SK-N-SH treated with all-trans-retinoic acid at 6 μM for 48 hours (cell line): ENCODE results near the gene HERC2.

Source experiments
- ATAC-seq: fragments of 200-7000 bp; cut with Tn5 transposase; 3 replicates; pipeline ENCODE4 v1.9.1; 2020; ENCODE audit warnings: mild to moderate bottlenecking, moderate library complexity
- ARNTL ChIP-seq: fragments of 450-650 bp; formaldehyde crosslinking; IDR thresholded peaks from 2 replicates; pipeline ENCODE4 v1.5.0; 2020; ENCODE audit warnings: low read depth, mild to moderate bottlenecking, moderate library complexity, borderline replicate concordance
- BACH2 ChIP-seq: fragments of 250-450 bp; sonication (Bioruptor Pico); IDR thresholded peaks from 2 replicates; pipeline ENCODE4 v1.9.0; 2021; ENCODE audit warnings: mild to moderate bottlenecking, borderline replicate concordance
- CREB5 ChIP-seq: fragments of 250-450 bp; sonication (Bioruptor Pico); IDR thresholded peaks from 2 replicates; pipeline ENCODE4 v1.5.1; 2020; ENCODE audit warnings: low read depth, mild to moderate bottlenecking, moderate library complexity
- CSDC2 ChIP-seq: fragments of 250-450 bp; sonication (Bioruptor Pico); IDR thresholded peaks from 2 replicates; pipeline ENCODE4 v1.5.0; 2020; ENCODE audit warnings: mild to moderate bottlenecking, moderate library complexity
- ESRRG ChIP-seq: fragments of 250-450 bp; sonication (Bioruptor Pico); IDR thresholded peaks from 2 replicates; pipeline ENCODE4 v1.6.1; 2021; ENCODE audit warnings: mild to moderate bottlenecking
- ISL1 ChIP-seq: fragments of 250-450 bp; sonication (Bioruptor Pico); IDR thresholded peaks from 2 replicates; pipeline ENCODE4 v2.1.2; 2022; ENCODE audit warnings: mild to moderate bottlenecking, moderate library complexity
- OSR1 ChIP-seq: fragments of 250-450 bp; sonication (Bioruptor Pico); IDR thresholded peaks from 2 replicates; pipeline ENCODE4 v1.8.0; 2022; ENCODE audit warnings: moderate library complexity, mild to moderate bottlenecking, inconsistent platforms
- PATZ1 ChIP-seq: fragments of 250-450 bp; sonication (Bioruptor Pico); IDR thresholded peaks from 2 replicates; pipeline ENCODE4 v1.8.0; 2020; ENCODE audit warnings: mild to moderate bottlenecking, moderate library complexity, borderline replicate concordance
- RARB ChIP-seq: fragments of 250-450 bp; sonication (Bioruptor Pico); IDR thresholded peaks from 2 replicates; pipeline ENCODE4 v1.8.0; 2021; ENCODE audit warnings: mild to moderate bottlenecking, moderate library complexity
- SNAI2 ChIP-seq: fragments of 250-450 bp; sonication (Bioruptor Pico); IDR thresholded peaks from 2 replicates; pipeline ENCODE4 v1.5.0; 2020; ENCODE audit warnings: mild to moderate bottlenecking, moderate library complexity
- TCF4 ChIP-seq: fragments of 250-450 bp; sonication (Bioruptor Pico); IDR thresholded peaks from 2 replicates; pipeline ENCODE4 v1.8.0; 2021; ENCODE audit warnings: mild to moderate bottlenecking, moderate library complexity, borderline replicate concordance
- TOX ChIP-seq: fragments of 250-450 bp; sonication (Bioruptor Pico); IDR thresholded peaks from 2 replicates; pipeline ENCODE4 v1.8.0; 2021; ENCODE audit warnings: mild to moderate bottlenecking, moderate library complexity, borderline replicate concordance
- TSHZ2 ChIP-seq: fragments of 250-450 bp; sonication (Bioruptor Pico); IDR thresholded peaks from 2 replicates; pipeline ENCODE4 v1.5.0; 2020; ENCODE audit warnings: mild to moderate bottlenecking, moderate library complexity
- ZC3H10 ChIP-seq: fragments of 250-450 bp; sonication (Bioruptor Pico); IDR thresholded peaks from 2 replicates; pipeline ENCODE4 v1.5.1; 2021; ENCODE audit warnings: mild to moderate bottlenecking, moderate library complexity
- ZFP3 ChIP-seq: fragments of 250-450 bp; sonication (Bioruptor Pico); IDR thresholded peaks from 2 replicates; pipeline ENCODE4 v1.5.0; 2020; ENCODE audit warnings: mild to moderate bottlenecking, moderate library complexity
- ZFP30 ChIP-seq: fragments of 450-650 bp; formaldehyde crosslinking; IDR thresholded peaks from 2 replicates; pipeline ENCODE4 v1.5.0; 2022; ENCODE audit warnings: mild to moderate bottlenecking, moderate library complexity
- ZNF565 ChIP-seq: fragments of 450-650 bp; formaldehyde crosslinking; conservative IDR thresholded peaks from 2 replicates; pipeline ENCODE4 v1.5.0; 2020; ENCODE audit warnings: low read depth, mild to moderate bottlenecking, moderate library complexity
- ZNF70 ChIP-seq: fragments of 450-650 bp; formaldehyde crosslinking; IDR thresholded peaks from 2 replicates; pipeline ENCODE4 v1.5.0; 2020; ENCODE audit warnings: mild to moderate bottlenecking, moderate library complexity
- ZNF8 ChIP-seq: fragments of 450-650 bp; formaldehyde crosslinking; IDR thresholded peaks from 2 replicates; pipeline ENCODE4 v1.5.0; 2020; ENCODE audit warnings: mild to moderate bottlenecking, moderate library complexity
- TF ChIP-seq, protein P1 (sequence below): fragments of 250-450 bp; sonication (Bioruptor Pico); IDR thresholded peaks from 2 replicates; pipeline ENCODE4 v1.5.1; 2021; ENCODE audit warnings: mild to moderate bottlenecking, moderate library complexity

Gene HERC2

DNA sequence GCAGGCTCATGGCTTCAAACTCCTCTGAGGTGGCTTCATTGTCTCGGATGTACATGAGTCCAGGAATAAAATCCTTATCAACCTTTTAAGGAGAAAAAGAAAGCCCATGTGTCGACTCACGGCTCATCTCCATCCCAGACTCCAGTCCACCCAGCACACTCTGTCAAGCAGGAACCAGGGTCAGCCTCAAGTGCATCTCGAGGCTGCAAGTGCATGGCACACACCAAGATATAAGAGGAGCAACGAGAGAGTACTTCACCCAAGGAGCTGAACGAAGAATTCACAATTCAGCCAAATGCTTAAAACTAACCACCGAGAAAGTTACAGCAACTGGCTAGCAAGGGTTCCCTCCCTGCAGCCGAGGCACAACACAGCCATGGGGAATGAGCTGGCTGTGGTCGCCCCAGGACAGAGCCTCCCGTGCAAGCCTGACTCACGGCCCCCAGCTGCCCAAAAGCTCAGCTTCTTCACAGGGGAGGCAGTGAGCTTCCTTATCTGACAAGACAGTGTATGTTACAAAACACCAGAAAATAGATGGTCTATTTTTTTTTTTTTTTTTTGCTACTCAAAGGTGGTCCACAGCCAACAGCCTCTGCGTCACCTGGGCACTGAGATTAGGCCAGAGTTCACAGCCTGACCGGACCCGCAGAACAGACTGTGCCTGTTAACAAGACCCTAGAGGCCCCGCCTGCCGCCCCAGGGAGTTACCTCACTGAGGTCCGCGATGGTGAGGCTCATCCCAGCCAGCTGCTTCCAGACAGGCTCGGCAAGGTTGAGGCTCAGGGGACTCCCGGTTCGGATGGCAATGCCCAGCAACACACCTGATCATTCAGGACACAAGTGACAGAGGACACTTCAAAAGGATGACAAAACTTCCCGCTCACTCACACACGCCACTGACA lies 207.0 kb downstream of the HERC2 start (continued):
- no peak for TF ChIP-seq CREB5 (CRISPR knock-in tag)

DNA sequence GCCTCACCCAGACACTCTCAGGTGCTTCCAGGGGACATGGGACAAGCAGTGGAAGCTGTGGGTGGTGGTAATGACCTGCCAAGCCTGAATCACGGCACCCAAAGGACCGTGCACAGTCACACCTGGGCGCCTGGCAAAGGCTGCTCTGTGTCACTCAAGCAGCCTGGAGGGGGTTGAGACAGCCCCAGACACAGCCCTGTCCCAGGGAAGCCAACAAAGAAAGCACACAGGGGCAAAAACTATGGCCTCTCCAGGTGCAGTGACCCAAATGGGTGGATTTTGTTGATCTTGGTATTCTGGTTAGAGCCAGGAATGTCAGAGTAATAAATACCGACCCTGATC lies 207.9 kb downstream of the HERC2 start:
- TF ChIP-seq ARNTL (CRISPR knock-in tag) (no peak), SNAI2 (CRISPR knock-in tag) (no peak), BACH2 (CRISPR knock-in tag) (no peak), ISL1 (no peak), OSR1 (CRISPR knock-in tag) (no peak), RARB (no peak), PATZ1 (CRISPR knock-in tag) (no peak), ESRRG (CRISPR knock-in tag) (no peak), ZNF70 (no peak), CSDC2 (no peak), ZNF565 (CRISPR knock-in tag) (no peak)
- TF ChIP-seq, protein P1, sequence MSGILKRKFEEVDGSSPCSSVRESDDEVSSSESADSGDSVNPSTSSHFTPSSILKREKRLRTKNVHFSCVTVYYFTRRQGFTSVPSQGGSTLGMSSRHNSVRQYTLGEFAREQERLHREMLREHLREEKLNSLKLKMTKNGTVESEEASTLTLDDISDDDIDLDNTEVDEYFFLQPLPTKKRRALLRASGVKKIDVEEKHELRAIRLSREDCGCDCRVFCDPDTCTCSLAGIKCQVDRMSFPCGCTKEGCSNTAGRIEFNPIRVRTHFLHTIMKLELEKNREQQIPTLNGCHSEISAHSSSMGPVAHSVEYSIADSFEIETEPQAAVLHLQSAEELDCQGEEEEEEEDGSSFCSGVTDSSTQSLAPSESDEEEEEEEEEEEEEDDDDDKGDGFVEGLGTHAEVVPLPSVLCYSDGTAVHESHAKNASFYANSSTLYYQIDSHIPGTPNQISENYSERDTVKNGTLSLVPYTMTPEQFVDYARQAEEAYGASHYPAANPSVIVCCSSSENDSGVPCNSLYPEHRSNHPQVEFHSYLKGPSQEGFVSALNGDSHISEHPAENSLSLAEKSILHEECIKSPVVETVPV (CRISPR knock-in tag) = no peak
- ATAC-seq = no peak

DNA sequence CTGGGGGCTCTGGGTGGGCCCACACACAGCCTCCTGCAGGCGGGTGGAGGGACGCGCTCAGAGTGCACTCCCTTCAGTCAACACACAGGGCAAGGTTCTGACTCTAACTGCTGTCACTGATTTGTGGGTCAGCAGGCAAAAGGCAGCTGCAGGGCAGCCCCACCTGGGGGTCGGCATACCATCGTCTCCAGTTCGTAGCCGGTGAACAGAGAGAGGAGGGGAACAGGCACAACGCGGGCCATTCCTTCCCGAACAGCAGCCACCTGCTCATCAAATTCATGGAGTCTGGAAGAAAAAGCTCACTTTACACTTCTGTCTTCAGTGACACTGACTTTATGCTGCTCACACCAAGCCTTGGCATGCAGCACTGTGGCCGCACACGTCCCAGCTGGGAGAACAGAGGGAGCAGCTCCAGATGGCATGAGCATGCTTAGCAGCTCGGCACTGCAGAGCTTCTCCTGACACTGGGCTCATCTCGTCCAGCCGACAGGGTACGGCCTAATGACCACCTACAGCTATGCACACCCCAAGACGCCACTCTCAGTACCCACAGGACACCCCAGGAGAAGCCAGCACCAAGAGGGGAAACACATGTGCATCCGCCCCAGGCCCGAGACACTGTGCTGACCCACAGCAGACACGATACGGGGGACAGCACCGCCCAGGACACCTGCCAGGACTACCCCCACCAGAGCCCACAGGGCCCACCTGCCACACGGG lies 208.4 kb downstream of the HERC2 start:
- ATAC-seq = no peak

More for the DNA sequence above, 208.4 kb downstream of the HERC2 start:
- TF ChIP-seq TOX (CRISPR knock-in tag) = no peak
- no peak for TF ChIP-seq ZFP3 (CRISPR knock-in tag)
- TF ChIP-seq RARB = no peak
- no peak for TF ChIP-seq TSHZ2
- TF ChIP-seq ZC3H10 (CRISPR knock-in tag) = no peak
- TF ChIP-seq CSDC2 = no peak
- no peak for TF ChIP-seq ISL1
- no peak for TF ChIP-seq CREB5 (CRISPR knock-in tag)
- no peak for TF ChIP-seq SNAI2 (CRISPR knock-in tag)
- TF ChIP-seq ZNF70 = no peak
- TF ChIP-seq TCF4 (CRISPR knock-in tag) = no peak
- TF ChIP-seq ZNF8 (CRISPR knock-in tag) = no peak
- TF ChIP-seq ESRRG (CRISPR knock-in tag) = no peak
- TF ChIP-seq, protein P1 (CRISPR knock-in tag) = no peak
- no peak for TF ChIP-seq BACH2 (CRISPR knock-in tag)
- TF ChIP-seq ZFP30 (CRISPR knock-in tag) = no peak
- no peak for TF ChIP-seq OSR1 (CRISPR knock-in tag)
- no peak for TF ChIP-seq PATZ1 (CRISPR knock-in tag)
- no peak for TF ChIP-seq ARNTL (CRISPR knock-in tag)
- TF ChIP-seq ZNF565 (CRISPR knock-in tag) = no peak
